Measurements from ENCODE around the gene ATP2A2. TPM values are rescaled to one million over a fixed set of nuclear protein-coding genes. Genes with fewer than 3 reads are reported as not detected.
A peak's percentile ranks its signal among the peaks of the same experiment; 100 is the strongest.

Gene ATP2A2
- total RNA-seq, 2 donors from 2014 or later: 247 to 359 TPM

- Mint-ChIP-seq H3K27me3 (no peaks in the 10 kb centered on the region), H3K4me1 (ENCODE audit: low read depth in 2 of 2) (peaks cover 2% of the 10 kb centered on the region in 2 donors), H3K27ac (no peak overlapping the region), H3K9me3 (no peaks in the 10 kb centered on the region), H3K4me3 (no peak overlapping the region), H3K36me3 (peaks cover 29% of the 10 kb centered on the region)
- no peak for DNase-seq (ENCODE audit: low spot score)
- no peak for ATAC-seq
Measured at GRCh38 chr12:110379631-110380030, 98.6 kb downstream of the ATP2A2 start.

- Mint-ChIP-seq H3K4me3 (no peak overlapping the region), H3K4me1 (ENCODE audit: low read depth in 2 of 2) (peaks cover 7 to 16% of the 10 kb centered on the region in 2 donors), H3K36me3 (peaks cover 26% of the 10 kb centered on the region), H3K27ac (peak overlapping the region in 1 of 2 donors; percentile 41), H3K27me3 (no peaks in the 10 kb centered on the region), H3K9me3 (no peaks in the 10 kb centered on the region)
- DNase-seq (ENCODE audit: low spot score) (no peak), ATAC-seq (no peak)
Measured at GRCh38 chr12:110382683-110383082, 101.6 kb downstream of the ATP2A2 start.

Other genes with a start within 250 kb of the ATP2A2 start
- gene C12orf76, start 232.7 kb upstream of the ATP2A2 start, total RNA-seq: 10 to 100 TPM; 10.1 to 12.3 TPM
- 1 to 10 TPM; 2.3 to 3.5 TPM for gene IFT81, start 156.9 kb upstream of the ATP2A2 start, total RNA-seq
- gene ANAPC7, start 122.5 kb downstream of the ATP2A2 start, total RNA-seq: 100 to 1,000 TPM in 1 of 2 donors, 10 to 100 TPM in 1; 62.0 to 133 TPM
- gene ARPC3, start 169.1 kb downstream of the ATP2A2 start, total RNA-seq: 100 to 1,000 TPM; 208 to 356 TPM
- 10 to 100 TPM; 34.9 to 39.9 TPM for gene GPN3, start 187.0 kb downstream of the ATP2A2 start, total RNA-seq
- gene FAM216A, start 187.6 kb downstream of the ATP2A2 start, total RNA-seq: 10 to 100 TPM; 13.4 to 26.6 TPM
- gene VPS29, start 220.9 kb downstream of the ATP2A2 start, total RNA-seq: 100 to 1,000 TPM; 105 to 120 TPM
- gene RAD9B, start 221.1 kb downstream of the ATP2A2 start, total RNA-seq: under 1 TPM; 0.45 to 0.62 TPM